K562 (cell line): ENCODE results near the gene FAM124B. TPM values are rescaled to one million over a fixed set of nuclear protein-coding genes. Genes with fewer than 3 reads are reported as not detected.

ENCODE experiments used
- ATAC-seq: fragments of 200-7000 bp; cut with Tn5 transposase; 3 replicates; pipeline ENCODE4 v1.9.1; 2020; ENCODE audit warnings: moderate library complexity
- BruUV-seq: library from RNA; stranded (reverse); fragments of 400-500 nt; replicated peaks from 2 replicates; lab custom pipeline; 2021; lab: Mats Ljungman, UMichigan
- CTCF ChIA-PET: fragments of 300-600 bp; formaldehyde crosslinking; extraction: SDS; loops from one replicate; lab custom pipeline; 2021; ENCODE audit warnings: low intra/inter-chr PET ratio; lab: Yijun Ruan, JAX
- POLR2A ChIA-PET: fragments of 300-600, 350-650 bp; sonication (Branson Sonifier 250); formaldehyde crosslinking; extraction: SDS; loops from one replicate; lab custom pipeline; 2021; ENCODE audit warnings: antibody characterized with exemption, inconsistent platforms; lab: Yijun Ruan, JAX
- DNase-seq, 4 experiments: peaks; one replicate each; pipeline versions ENCODE4 v3.0.0 to v3.0.0-alpha.2; 2011 to 2018; ENCODE audit warnings: low spot score in 3 of 4, mixed read lengths in 3 of 4; ENCODE audit errors: extremely low read depth in 1 of 4
- FAIRE-seq: peaks from 2 replicates; lab custom pipeline; 2011; peaks lifted over from hg19 to GRCh38; lab: Jason Lieb, UNC
- H2AFZ ChIP-seq: 2 replicates; pipeline ENCODE4 v1.6.0; 2011; ENCODE audit warnings: low read depth, low read length, control low read depth, inconsistent platforms
- H3K27ac ChIP-seq: fragments of 200-600 bp; 3 replicates; pipeline ENCODE4 v1.8.0; 2011; ENCODE audit warnings: low read depth, mild to moderate bottlenecking, control low read depth, inconsistent platforms, low read length, moderate library complexity, mixed read lengths; ENCODE audit errors: extremely low read depth
- H3K27me3 ChIP-seq, 2 experiments: fragments of 300-600 bp in 1 of 2; 2 replicates in 1 of 2; 3 replicates in 1 of 2; pipeline versions ENCODE4 v1.6.0 to v1.8.0; 2011; ENCODE audit warnings: inconsistent platforms in 2 of 2, low read length in 2 of 2, mild to moderate bottlenecking in 1 of 2, mixed read lengths in 1 of 2, moderate library complexity in 1 of 2; ENCODE audit not compliant: control insufficient read depth in 2 of 2, insufficient read depth in 2 of 2
- H3K36me3 ChIP-seq: fragments of 300-600 bp; 3 replicates; pipeline ENCODE4 v1.8.0; 2011; ENCODE audit warnings: mild to moderate bottlenecking, low read length, inconsistent platforms; ENCODE audit not compliant: control insufficient read depth, insufficient read depth
- H3K4me1 ChIP-seq, 2 experiments: fragments of 200-600 bp in 1 of 2; replicated peaks in 1 of 2; 2 replicates in 1 of 2; 3 replicates in 1 of 2; pipeline versions ENCODE4 v1.5.1 to v1.8.0; 2011; ENCODE audit warnings: inconsistent platforms in 2 of 2, low read length in 2 of 2, mild to moderate bottlenecking in 1 of 2, mixed read lengths in 1 of 2, moderate library complexity in 1 of 2; ENCODE audit not compliant: control insufficient read depth in 2 of 2, insufficient read depth in 2 of 2
- H3K4me2 ChIP-seq: 2 replicates; pipeline ENCODE4 v1.6.1; 2011; ENCODE audit warnings: low read length, control low read depth, inconsistent platforms, mixed read lengths; ENCODE audit not compliant: insufficient read depth
- H3K4me3 ChIP-seq: fragments of 200-600 bp; sonication (generic), shearing (Covaris generic); 2 replicates; pipeline ENCODE4 v1.5.1; 2016; ENCODE audit warnings: control low read depth, inconsistent platforms
- H3K79me2 ChIP-seq: fragments of 200-600 bp; 3 replicates; pipeline ENCODE4 v1.8.0; 2011; ENCODE audit warnings: low read length, inconsistent platforms; ENCODE audit not compliant: control insufficient read depth, insufficient read depth
- H3K9ac ChIP-seq, 2 experiments: 2 replicates each; pipeline versions ENCODE4 v1.6.0 to v1.6.1; 2011; ENCODE audit warnings: low read depth in 2 of 2, low read length in 2 of 2, control low read depth in 1 of 2, inconsistent platforms in 1 of 2, mild to moderate bottlenecking in 1 of 2, mixed read lengths in 1 of 2; ENCODE audit not compliant: insufficient read depth in 1 of 2
- H3K9me1 ChIP-seq: one replicate; pipeline ENCODE4 v1.6.0; 2011; ENCODE audit warnings: inconsistent platforms, mild to moderate bottlenecking, low read length, moderate library complexity; ENCODE audit not compliant: control insufficient read depth, insufficient read depth
- H3K9me3 ChIP-seq: replicated peaks from 2 replicates; pipeline ENCODE4 v1.5.1; 2011; ENCODE audit warnings: low read depth, low read length, inconsistent platforms; ENCODE audit not compliant: control insufficient read depth, insufficient read depth
- H4K20me1 ChIP-seq: replicated peaks from 2 replicates; pipeline ENCODE4 v1.6.1; 2011; ENCODE audit warnings: low read length, inconsistent platforms, mixed read lengths; ENCODE audit not compliant: control insufficient read depth, insufficient read depth
- BRF1 ChIP-seq: IDR thresholded peaks from 3 replicates; pipeline ENCODE4 v1.6.1; 2011; ENCODE audit warnings: borderline replicate concordance, mild to moderate bottlenecking; ENCODE audit not compliant: insufficient read length; ENCODE audit errors: extremely low read depth
- ETS2 ChIP-seq: IDR thresholded peaks from 2 replicates; pipeline ENCODE4 v1.6.1; 2016; ENCODE audit warnings: borderline replicate concordance, missing genetic modification characterization, mild to moderate bottlenecking, moderate library complexity, missing compliant biosample characterization; ENCODE audit not compliant: poor library complexity, severe bottlenecking
- HMGN3 ChIP-seq: IDR thresholded peaks from 2 replicates; pipeline ENCODE4 v1.6.1; 2011; ENCODE audit warnings: borderline replicate concordance, low read depth, mild to moderate bottlenecking, mixed read lengths, low read length; ENCODE audit not compliant: insufficient read length; ENCODE audit errors: extremely low read depth
- TOE1 ChIP-seq, 2 experiments: fragments of 450-650 bp in 1 of 2; sonication (generic) in 1 of 2; formaldehyde crosslinking in 1 of 2; IDR thresholded peaks; 2 replicates each; pipeline versions ENCODE4 v1.7.1 to v1.8.0; 2016 to 2022; ENCODE audit warnings: borderline replicate concordance in 2 of 2, mild to moderate bottlenecking in 2 of 2, antibody characterized with exemption in 1 of 2, inconsistent platforms in 1 of 2, low read depth in 1 of 2, missing genetic modification reagents in 1 of 2, moderate library complexity in 1 of 2
- ZNF133 ChIP-seq: fragments of 250-450 bp; sonication (Bioruptor Pico); IDR thresholded peaks from 2 replicates; pipeline ENCODE4 v1.4.0; 2020; ENCODE audit warnings: mild to moderate bottlenecking
- ZNF239 ChIP-seq: fragments of 250-450 bp; sonication (Bioruptor Pico); IDR thresholded peaks from 2 replicates; pipeline ENCODE4 v1.4.0; 2020; ENCODE audit warnings: mild to moderate bottlenecking
- WGBS: fragments of 100-300 bp; shearing (Covaris generic); methylation state at CpG from one replicate; pipeline ENCODE4 v1.1.6; 2016; ENCODE audit warnings: low coverage, mixed read lengths; ENCODE audit not compliant: insufficient coverage; ENCODE audit errors: missing lambda C conversion rate; 5-methylcytosine and 5-hydroxymethylcytosine counted together
- in situ Hi-C: fragments of 300-500 bp; cut with MboI; formaldehyde crosslinking; loops from 4 replicates; pipeline ENCODE4 v1.15.0; 2018; ENCODE audit warnings: inconsistent platforms, mixed read lengths
- intact Hi-C: fragments of 100-400 bp; cut with micrococcal nuclease; formaldehyde crosslinking; loops from 2 replicates; pipeline ENCODE4 v1.14.2; 2022
- polyA plus RNA-seq, 8 experiments: library from polyadenylated mRNA; depleted of rRNA in 4 of 8; stranded (reverse) in 5 of 8; unstranded in 3 of 8; fragments of >200 nt; fragmentation: Nextera tagmentation in 2 of 8; fragmentation: Illumina TruSeq in 1 of 8; extraction: Ambion mirVana in 2 of 8; extraction: Trizol in 1 of 8; gene quantifications; 2 replicates each; pipeline versions ENCODE4 v1.2.1 to v1.2.3, GENCODE V29; 2011 to 2014; ENCODE audit warnings: inconsistent platforms in 1 of 8, missing spikeins in 1 of 8
- total RNA-seq, 7 experiments: library from RNA; depleted of rRNA in 6 of 7; stranded (reverse); fragments of >200 nt in 6 of 7; fragmentation: Illumina TruSeq in 2 of 7; extraction: Trizol in 2 of 7; gene quantifications; 2 replicates each; pipeline versions ENCODE4 v1.2.1 to v1.2.3, GENCODE V29; 2011 to 2021; ENCODE audit warnings: low replicate concordance in 1 of 7
- TF ChIP-seq, protein P1 (sequence below): fragments of 200-600 bp; sonication (generic); IDR thresholded peaks from one replicate; pipeline ENCODE4 v1.6.1; 2012; ENCODE audit warnings: mild to moderate bottlenecking, low read depth, low read length, inconsistent platforms
- TF ChIP-seq, protein P2 (sequence below): fragments of 250-450 bp; sonication (Bioruptor Pico); IDR thresholded peaks from 2 replicates; pipeline ENCODE4 v1.8.0; 2022; ENCODE audit warnings: inconsistent platforms, mild to moderate bottlenecking, moderate library complexity, borderline replicate concordance

The FAM124B gene
- total and polyA plus RNA-seq, 9 of the 15 experiments (the other 6 are each of a cell fraction or from before 2014, with no cell fraction given), result 6.2 to 21.4 (median 9.3) TPM

- Histone ChIP-seq H3K79me2 (no peaks in the 10 kb centered on the region), H3K36me3 (no peaks in the 10 kb centered on the region), H3K9me3 (no peaks in the 10 kb centered on the region), H3K9ac (no peak overlapping the region), H3K27me3 (no peaks in the 10 kb centered on the region), H3K27ac (no peak overlapping the region), H3K4me1 (no peaks in the 10 kb centered on the region; a peak in 1 of 5 replicates), H2AFZ (no peak overlapping the region), H4K20me1 (no peaks in the 10 kb centered on the region), H3K4me2 (no peak overlapping the region), H3K4me3 (no peak overlapping the region), H3K9me1 (no peaks in the 10 kb centered on the region)
- POLR2A ChIA-PET, result no interaction called here
- CTCF ChIA-PET, result no interaction called here
- no peak for DNase-seq
- ATAC-seq, result no peak
- in situ Hi-C loops (no loop called here), intact Hi-C loops (no loop called here)
- 22% methylated on average over 3 of the region's 5 CpGs for WGBS
- no peak for FAIRE-seq
- no TSS peak for BruUV-seq
- TF ChIP-seq ZNF239 (CRISPR knock-in tag) (no peak), ZNF133 (CRISPR knock-in tag) (no peak), BRF1 (no peak), TOE1 (IDR thresholded peaks at IDR 0.05; ENCODE audit: borderline replicate concordance) (no peak), TOE1 (CRISPR knock-in tag; IDR thresholded peaks at IDR 0.05; ENCODE audit: borderline replicate concordance, low read depth) (no peak), ETS2 (tag) (no peak), HMGN3 (no peak)
- TF ChIP-seq, protein P1, sequence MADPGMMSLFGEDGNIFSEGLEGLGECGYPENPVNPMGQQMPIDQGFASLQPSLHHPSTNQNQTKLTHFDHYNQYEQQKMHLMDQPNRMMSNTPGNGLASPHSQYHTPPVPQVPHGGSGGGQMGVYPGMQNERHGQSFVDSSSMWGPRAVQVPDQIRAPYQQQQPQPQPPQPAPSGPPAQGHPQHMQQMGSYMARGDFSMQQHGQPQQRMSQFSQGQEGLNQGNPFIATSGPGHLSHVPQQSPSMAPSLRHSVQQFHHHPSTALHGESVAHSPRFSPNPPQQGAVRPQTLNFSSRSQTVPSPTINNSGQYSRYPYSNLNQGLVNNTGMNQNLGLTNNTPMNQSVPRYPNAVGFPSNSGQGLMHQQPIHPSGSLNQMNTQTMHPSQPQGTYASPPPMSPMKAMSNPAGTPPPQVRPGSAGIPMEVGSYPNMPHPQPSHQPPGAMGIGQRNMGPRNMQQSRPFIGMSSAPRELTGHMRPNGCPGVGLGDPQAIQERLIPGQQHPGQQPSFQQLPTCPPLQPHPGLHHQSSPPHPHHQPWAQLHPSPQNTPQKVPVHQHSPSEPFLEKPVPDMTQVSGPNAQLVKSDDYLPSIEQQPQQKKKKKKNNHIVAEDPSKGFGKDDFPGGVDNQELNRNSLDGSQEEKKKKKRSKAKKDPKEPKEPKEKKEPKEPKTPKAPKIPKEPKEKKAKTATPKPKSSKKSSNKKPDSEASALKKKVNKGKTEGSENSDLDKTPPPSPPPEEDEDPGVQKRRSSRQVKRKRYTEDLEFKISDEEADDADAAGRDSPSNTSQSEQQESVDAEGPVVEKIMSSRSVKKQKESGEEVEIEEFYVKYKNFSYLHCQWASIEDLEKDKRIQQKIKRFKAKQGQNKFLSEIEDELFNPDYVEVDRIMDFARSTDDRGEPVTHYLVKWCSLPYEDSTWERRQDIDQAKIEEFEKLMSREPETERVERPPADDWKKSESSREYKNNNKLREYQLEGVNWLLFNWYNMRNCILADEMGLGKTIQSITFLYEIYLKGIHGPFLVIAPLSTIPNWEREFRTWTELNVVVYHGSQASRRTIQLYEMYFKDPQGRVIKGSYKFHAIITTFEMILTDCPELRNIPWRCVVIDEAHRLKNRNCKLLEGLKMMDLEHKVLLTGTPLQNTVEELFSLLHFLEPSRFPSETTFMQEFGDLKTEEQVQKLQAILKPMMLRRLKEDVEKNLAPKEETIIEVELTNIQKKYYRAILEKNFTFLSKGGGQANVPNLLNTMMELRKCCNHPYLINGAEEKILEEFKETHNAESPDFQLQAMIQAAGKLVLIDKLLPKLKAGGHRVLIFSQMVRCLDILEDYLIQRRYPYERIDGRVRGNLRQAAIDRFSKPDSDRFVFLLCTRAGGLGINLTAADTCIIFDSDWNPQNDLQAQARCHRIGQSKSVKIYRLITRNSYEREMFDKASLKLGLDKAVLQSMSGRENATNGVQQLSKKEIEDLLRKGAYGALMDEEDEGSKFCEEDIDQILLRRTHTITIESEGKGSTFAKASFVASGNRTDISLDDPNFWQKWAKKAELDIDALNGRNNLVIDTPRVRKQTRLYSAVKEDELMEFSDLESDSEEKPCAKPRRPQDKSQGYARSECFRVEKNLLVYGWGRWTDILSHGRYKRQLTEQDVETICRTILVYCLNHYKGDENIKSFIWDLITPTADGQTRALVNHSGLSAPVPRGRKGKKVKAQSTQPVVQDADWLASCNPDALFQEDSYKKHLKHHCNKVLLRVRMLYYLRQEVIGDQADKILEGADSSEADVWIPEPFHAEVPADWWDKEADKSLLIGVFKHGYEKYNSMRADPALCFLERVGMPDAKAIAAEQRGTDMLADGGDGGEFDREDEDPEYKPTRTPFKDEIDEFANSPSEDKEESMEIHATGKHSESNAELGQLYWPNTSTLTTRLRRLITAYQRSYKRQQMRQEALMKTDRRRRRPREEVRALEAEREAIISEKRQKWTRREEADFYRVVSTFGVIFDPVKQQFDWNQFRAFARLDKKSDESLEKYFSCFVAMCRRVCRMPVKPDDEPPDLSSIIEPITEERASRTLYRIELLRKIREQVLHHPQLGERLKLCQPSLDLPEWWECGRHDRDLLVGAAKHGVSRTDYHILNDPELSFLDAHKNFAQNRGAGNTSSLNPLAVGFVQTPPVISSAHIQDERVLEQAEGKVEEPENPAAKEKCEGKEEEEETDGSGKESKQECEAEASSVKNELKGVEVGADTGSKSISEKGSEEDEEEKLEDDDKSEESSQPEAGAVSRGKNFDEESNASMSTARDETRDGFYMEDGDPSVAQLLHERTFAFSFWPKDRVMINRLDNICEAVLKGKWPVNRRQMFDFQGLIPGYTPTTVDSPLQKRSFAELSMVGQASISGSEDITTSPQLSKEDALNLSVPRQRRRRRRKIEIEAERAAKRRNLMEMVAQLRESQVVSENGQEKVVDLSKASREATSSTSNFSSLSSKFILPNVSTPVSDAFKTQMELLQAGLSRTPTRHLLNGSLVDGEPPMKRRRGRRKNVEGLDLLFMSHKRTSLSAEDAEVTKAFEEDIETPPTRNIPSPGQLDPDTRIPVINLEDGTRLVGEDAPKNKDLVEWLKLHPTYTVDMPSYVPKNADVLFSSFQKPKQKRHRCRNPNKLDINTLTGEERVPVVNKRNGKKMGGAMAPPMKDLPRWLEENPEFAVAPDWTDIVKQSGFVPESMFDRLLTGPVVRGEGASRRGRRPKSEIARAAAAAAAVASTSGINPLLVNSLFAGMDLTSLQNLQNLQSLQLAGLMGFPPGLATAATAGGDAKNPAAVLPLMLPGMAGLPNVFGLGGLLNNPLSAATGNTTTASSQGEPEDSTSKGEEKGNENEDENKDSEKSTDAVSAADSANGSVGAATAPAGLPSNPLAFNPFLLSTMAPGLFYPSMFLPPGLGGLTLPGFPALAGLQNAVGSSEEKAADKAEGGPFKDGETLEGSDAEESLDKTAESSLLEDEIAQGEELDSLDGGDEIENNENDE, result no peak
- TF ChIP-seq, protein P2, sequence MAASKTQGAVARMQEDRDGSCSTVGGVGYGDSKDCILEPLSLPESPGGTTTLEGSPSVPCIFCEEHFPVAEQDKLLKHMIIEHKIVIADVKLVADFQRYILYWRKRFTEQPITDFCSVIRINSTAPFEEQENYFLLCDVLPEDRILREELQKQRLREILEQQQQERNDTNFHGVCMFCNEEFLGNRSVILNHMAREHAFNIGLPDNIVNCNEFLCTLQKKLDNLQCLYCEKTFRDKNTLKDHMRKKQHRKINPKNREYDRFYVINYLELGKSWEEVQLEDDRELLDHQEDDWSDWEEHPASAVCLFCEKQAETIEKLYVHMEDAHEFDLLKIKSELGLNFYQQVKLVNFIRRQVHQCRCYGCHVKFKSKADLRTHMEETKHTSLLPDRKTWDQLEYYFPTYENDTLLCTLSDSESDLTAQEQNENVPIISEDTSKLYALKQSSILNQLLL, result no peak
Observed at GRCh38 chr2:224444021-224444420, 42.1 kb upstream of the FAM124B start.
